ENCODE data around the gene CENPC.
"Not testable (repeated sequence)": the region's sequence is repeated elsewhere in the genome, so short reads cannot be mapped to it uniquely, and the experiment has no call there.

Gene CENPC

GRCh38 chr4:67550857-67551256 lies 5.6 kb upstream of the CENPC start:
- no peak for DNase-seq

GRCh38 chr4:67550451-67550850 lies 5.1 kb upstream of the CENPC start:
- DNase-seq: no peak

DNA sequence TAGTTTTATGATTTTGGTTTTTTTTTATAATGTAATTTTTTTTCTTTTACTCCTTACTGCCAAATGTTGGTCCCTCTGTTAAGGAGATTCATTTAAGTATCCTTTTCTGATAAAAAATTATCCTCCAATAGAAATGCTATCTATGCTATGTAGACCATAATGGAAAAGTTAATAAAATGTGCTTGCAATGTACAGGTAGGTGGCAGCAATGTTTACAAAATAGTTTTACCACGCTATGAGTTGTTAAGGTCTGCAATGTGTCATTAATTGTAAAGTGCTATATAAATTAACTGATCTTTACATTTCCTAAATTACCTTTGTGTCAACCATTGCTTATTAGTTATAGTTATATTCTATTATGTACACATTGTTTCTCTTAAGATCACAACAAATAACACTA lies 3.8 kb upstream of the CENPC start:
- DNase-seq: no peak

- no peak for DNase-seq
Observed at GRCh38 chr4:67546971-67547370, 1.7 kb upstream of the CENPC start.

DNA sequence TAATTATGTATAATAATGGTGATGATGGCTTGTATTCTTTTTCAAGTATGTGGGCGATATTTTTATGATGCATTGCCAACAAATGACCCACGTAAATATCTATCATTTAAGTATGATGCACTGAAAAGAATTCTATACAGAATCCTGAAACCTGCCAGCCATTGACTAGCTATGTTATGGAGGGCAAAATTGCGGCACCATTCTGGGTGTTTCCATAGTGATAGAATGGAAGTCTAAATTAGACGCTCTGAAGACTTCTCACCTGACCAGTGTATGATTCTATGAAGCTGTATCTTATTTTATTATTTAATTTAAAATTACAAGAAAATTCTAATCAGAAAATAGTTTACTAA lies 677 bp upstream of the CENPC start:
- DNase-seq: no peak

- no peak for DNase-seq
Observed at GRCh38 chr4:67542076-67542475, 3.2 kb downstream of the CENPC start.

GRCh38 chr4:67539830-67540229 lies 5.5 kb downstream of the CENPC start:
- no peak for DNase-seq

DNA sequence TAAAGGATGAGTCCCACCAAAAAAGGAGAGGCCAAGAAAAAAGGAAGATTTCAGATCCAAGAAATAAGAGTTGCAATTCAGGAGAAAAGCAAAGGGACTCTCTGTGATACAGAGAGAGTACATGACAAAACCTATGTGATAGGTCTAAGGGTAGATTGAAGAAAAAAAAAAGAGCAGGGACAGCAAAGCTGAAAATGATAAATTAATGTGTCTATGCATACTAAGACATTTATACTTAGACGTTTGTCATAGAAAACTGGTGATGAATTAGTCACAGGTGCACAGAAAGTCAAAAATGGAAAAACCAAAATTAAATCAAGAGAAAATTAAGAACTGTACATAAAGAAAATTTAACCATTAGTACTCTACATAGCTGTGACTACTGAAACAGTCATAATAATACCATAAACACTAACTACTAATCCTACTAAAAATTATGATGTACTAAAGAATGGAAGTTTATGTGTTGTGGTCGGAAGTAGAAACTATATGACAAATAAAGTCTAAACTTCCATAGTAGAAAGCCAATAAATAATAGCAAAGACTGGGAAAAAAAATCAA lies 9.9 kb downstream of the CENPC start:
- DNase-seq: no peak

- no peak for DNase-seq
Observed at GRCh38 chr4:67533112-67533511, 12.2 kb downstream of the CENPC start.

GRCh38 chr4:67532397-67532796 lies 12.9 kb downstream of the CENPC start:
- not testable (repeated sequence) for DNase-seq

- no peak for DNase-seq
Observed at GRCh38 chr4:67531379-67531962, 13.8 kb downstream of the CENPC start.

GRCh38 chr4:67524140-67524539 lies 21.2 kb downstream of the CENPC start:
- DNase-seq: not testable (repeated sequence)

- no peak for DNase-seq
Observed at GRCh38 chr4:67522851-67523671, 22.2 kb downstream of the CENPC start.

DNA sequence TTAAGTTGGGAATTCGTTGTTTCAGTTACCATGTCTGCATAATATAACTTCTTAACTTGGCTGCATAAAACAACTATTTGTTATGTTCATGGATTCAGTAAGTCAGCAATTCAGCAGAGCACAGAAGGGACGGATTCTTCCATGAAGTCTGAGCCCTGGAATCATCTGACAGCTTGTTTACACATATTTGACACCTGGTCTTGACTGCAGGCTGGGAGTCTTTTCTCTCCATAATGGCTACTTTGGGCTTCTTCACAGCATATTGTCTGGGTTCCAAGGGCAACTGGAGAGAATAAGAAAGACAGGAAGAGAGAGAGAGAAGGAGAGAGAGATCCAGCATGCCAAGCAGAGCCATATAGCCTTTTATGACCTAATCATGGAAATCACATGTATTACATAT lies 23.1 kb downstream of the CENPC start:
- DNase-seq: no peak

DNA sequence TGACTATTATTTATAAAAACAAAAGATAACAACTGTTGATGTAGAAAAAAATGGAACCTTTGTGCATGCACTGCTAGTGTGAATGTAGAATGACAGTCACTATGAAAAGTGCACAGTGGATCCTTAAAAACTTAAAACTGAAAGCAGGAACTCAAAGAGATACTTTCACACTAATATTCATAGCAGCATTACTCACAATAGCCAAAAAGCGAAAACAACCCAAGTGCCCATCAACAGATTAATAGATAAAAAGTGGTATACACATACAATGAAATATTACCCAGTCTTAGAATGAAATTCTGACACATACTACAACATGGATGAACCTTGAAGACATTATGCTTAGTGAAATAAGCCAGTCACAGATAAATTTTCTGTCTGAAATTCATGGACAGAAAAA lies 23.8 kb downstream of the CENPC start:
- DNase-seq: no peak

- DNase-seq: no peak
Observed at GRCh38 chr4:67520141-67520540, 25.2 kb downstream of the CENPC start.

DNA sequence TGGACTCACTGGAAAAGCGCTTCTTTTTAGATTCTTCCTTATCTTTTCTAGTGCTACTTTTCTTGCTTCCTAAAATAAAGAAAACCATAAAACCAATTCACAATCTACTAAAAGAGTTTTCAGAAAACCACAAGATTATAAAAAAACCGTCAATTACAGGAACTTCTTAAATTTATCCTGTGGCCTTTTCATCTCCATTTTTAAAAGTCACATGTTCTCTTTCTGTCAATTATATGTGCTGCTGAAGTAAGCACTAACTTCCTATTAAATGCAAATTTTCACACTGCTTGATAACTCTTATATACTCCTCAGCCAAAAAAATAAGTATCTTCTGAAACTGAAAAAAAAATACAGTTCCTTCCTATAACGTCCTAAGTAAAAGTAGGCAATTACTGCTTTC lies 32.8 kb downstream of the CENPC start:
- no peak for DNase-seq

DNA sequence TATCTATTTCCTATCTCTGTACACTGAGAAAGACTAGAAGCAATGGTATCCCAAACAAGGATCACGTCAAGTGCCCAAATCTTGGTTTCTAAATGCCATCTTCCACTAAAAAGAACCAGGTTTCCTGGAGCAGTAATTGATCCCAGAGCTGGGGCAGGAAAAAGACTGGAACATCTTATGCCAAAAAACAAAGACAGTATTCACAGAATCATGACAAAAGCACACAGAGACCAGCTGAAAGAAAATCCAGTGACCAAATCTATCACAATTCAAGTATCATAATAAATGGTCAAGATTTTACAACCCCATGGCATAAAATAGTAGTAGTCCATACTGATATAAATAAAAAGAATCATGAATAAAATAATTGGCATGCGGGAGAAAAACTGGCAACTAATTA lies 44.9 kb downstream of the CENPC start:
- DNase-seq: no peak

DNA sequence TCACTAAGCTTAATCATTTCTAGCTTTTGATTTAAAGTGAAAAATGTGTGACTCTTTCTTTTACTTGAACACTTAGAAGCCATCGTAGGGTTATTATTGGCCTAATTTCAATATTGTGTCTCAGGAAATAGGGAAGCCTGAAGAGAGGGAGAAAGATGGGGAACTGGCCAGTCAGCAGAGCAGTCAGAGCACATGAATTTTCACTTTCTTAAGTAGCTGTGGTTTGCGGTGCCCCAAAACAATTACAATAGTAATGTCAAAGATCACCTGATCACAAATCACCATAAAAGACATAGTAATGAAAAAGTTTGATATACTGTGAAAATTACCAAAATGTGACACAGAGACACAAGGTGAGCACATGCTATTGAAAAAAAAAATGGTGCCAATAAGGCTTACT lies 45.5 kb downstream of the CENPC start:
- no peak for DNase-seq

GRCh38 chr4:67483868-67484602 lies 61.3 kb downstream of the CENPC start:
- DNase-seq: no peak

DNA sequence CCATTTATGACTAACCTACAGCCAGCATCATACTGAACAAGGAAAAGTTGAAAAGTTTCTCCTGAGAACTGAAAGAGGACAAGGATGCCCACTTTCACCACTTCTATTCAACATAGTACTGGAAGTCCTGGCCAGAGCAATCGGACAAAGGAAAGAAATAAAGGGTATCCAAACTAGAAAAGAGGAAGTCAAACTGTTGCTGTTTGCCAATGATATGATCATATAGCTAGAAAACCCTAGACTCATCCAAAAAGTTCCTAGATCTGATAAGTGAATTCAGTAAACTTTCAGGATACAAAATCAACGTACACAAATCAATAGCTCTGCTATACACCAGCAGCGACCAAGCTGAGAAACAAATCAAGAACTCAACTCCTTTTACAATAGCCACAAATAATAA lies 64.5 kb downstream of the CENPC start:
- no peak for DNase-seq

GRCh38 chr4:67475155-67475554 lies 70.1 kb downstream of the CENPC start:
- DNase-seq: no peak

- no peak for DNase-seq
Observed at GRCh38 chr4:67470871-67471270, 74.4 kb downstream of the CENPC start.

DNA sequence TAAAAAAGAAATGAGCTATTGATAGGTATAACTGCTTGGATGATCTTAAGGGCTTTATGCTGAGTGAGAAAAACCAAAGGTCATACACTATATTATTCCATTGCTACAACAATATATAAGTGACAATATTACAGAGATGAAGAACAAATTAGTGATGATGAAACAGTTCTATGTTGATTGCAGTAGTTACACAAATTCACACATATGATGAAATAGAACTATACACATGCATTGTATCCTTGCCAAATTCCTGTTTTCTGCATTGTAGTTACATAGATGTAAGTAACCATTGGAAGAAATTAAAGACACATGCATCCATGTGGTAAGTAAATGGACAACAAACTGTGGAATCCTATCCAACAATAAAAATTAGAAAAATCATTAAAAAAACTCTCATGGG lies 76.5 kb downstream of the CENPC start:
- no peak for DNase-seq

All from activated CD4-positive, alpha-beta T cell treated with anti-CD3 and anti-CD28 coated beads for 1 hour (primary cell).